A549 (cell line): ENCODE measurements around the gene CAMP. TPM values are rescaled to one million over a fixed set of nuclear protein-coding genes. Genes with fewer than 3 reads are reported as not detected.
A peak's percentile ranks its signal among the peaks of the same experiment; 100 is the strongest.

Experiments
- ATAC-seq, 2 experiments: fragments of 200-7000 bp in 1 of 2; fragments of >200 bp in 1 of 2; cut with Nextera tagmentation in 1 of 2; cut with Tn5 transposase in 1 of 2; 3 replicates each; pipeline versions ENCODE4 v1.8.0 to v1.9.1; 2018 to 2020; ENCODE audit warnings: mild to moderate bottlenecking in 1 of 2, moderate library complexity in 1 of 2
- CTCF ChIA-PET: fragments of 300-600 bp; sonication (Branson Sonifier 250); formaldehyde crosslinking; extraction: SDS; loops from one replicate; lab custom pipeline; 2021; ENCODE audit warnings: antibody characterized with exemption, inconsistent platforms; lab: Yijun Ruan, JAX
- POLR2A ChIA-PET: fragments of 350-600 bp; formaldehyde crosslinking; extraction: SDS; loops from one replicate; lab custom pipeline; 2021; ENCODE audit warnings: antibody characterized with exemption, inconsistent platforms; lab: Yijun Ruan, JAX
- DNase-seq, 2 experiments: peaks; one replicate each; pipeline versions ENCODE4 v3.0.0 to v3.0.0-alpha.2; 2011 to 2016; ENCODE audit warnings: low read depth in 1 of 2, low spot score in 1 of 2
- FAIRE-seq: peaks from 2 replicates; lab custom pipeline; 2011; peaks lifted over from hg19 to GRCh38; lab: Jason Lieb, UNC
- H3K27ac ChIP-seq, 2 experiments: fragments of >200 bp; sonication (Bioruptor Twin); formaldehyde crosslinking; 3 replicates each; pipeline ENCODE4 v1.5.1; 2016 to 2017
- H3K4me1 ChIP-seq: fragments of >200 bp; sonication (Bioruptor Twin); formaldehyde crosslinking; 3 replicates; pipeline ENCODE4 v1.6.1; 2016
- H3K4me2 ChIP-seq: fragments of >200 bp; sonication (Bioruptor Twin); formaldehyde crosslinking; 3 replicates; pipeline ENCODE4 v1.6.1; 2016
- H3K4me3 ChIP-seq: fragments of >200 bp; sonication (Bioruptor Twin); formaldehyde crosslinking; 3 replicates; pipeline ENCODE4 v1.5.1; 2016
- H3K9me3 ChIP-seq: fragments of >200 bp; sonication (Bioruptor Twin); formaldehyde crosslinking; 3 replicates; pipeline ENCODE4 v1.6.1; 2016
- CBX2 ChIP-seq: fragments of 200-600 bp; sonication (generic); IDR thresholded peaks from 2 replicates; pipeline ENCODE4 v1.6.1; 2016; ENCODE audit warnings: low read depth, mild to moderate bottlenecking, borderline replicate concordance
- CBX8 ChIP-seq: fragments of 200-600 bp; sonication (generic); IDR thresholded peaks from 2 replicates; pipeline ENCODE4 v1.6.1; 2016
- EP300 ChIP-seq, 2 experiments: fragments of >200 bp; sonication (Bioruptor Twin); formaldehyde crosslinking; IDR thresholded peaks; 2 replicates in 1 of 2; 3 replicates in 1 of 2; pipeline ENCODE4 v1.6.1; 2016 to 2017
- ESRRA ChIP-seq: fragments of 150-350 bp; IDR thresholded peaks from 2 replicates; pipeline ENCODE4 v1.6.1; 2014; ENCODE audit warnings: mild to moderate bottlenecking, low read length, borderline replicate concordance
- FOXS1 ChIP-seq: fragments of 250-450 bp; sonication (Bioruptor Pico); IDR thresholded peaks from 2 replicates; pipeline ENCODE4 v1.5.0; 2020; ENCODE audit warnings: mild to moderate bottlenecking, moderate library complexity
- GATA3 ChIP-seq: IDR thresholded peaks from 2 replicates; pipeline ENCODE4 v1.6.1; 2012; ENCODE audit warnings: borderline replicate concordance
- HDAC2 ChIP-seq: fragments of 200-600 bp; sonication (generic); IDR thresholded peaks from 2 replicates; pipeline ENCODE4 v1.6.1; 2016
- HOXA7 ChIP-seq: fragments of 250-450 bp; sonication (Bioruptor Pico); IDR thresholded peaks from 2 replicates; pipeline ENCODE4 v1.5.0; 2020; ENCODE audit warnings: mild to moderate bottlenecking, moderate library complexity
- HOXB13 ChIP-seq: fragments of 250-450 bp; sonication (Bioruptor Pico); IDR thresholded peaks from 2 replicates; pipeline ENCODE4 v1.5.0; 2020; ENCODE audit warnings: low read depth, mild to moderate bottlenecking, moderate library complexity
- KDM1A ChIP-seq: fragments of 200-600 bp; sonication (generic); IDR thresholded peaks from 2 replicates; pipeline ENCODE4 v1.6.1; 2016; ENCODE audit warnings: low read depth, mild to moderate bottlenecking
- MAFK ChIP-seq: fragments of 450-650 bp; IDR thresholded peaks from 2 replicates; pipeline ENCODE4 v1.6.1; 2014; ENCODE audit not compliant: partially characterized antibody
- MYC ChIP-seq: IDR thresholded peaks from 2 replicates; pipeline ENCODE4 v1.6.1; 2012; ENCODE audit warnings: mild to moderate bottlenecking, inconsistent platforms, low read length, improper control_type of control experiment, borderline replicate concordance
- NFE2L2 ChIP-seq: fragments of 150-350 bp; conservative IDR thresholded peaks from 2 replicates; pipeline ENCODE4 v1.6.1; 2014; ENCODE audit warnings: low read length
- NR3C1 ChIP-seq: fragments of >200 bp; sonication (Bioruptor Twin); formaldehyde crosslinking; IDR thresholded peaks from 3 replicates; pipeline ENCODE4 v1.6.1; 2017
- POLR2A ChIP-seq: IDR thresholded peaks from 2 replicates; pipeline ENCODE4 v1.6.1; 2012; ENCODE audit warnings: mild to moderate bottlenecking, low read length
- RFX5 ChIP-seq: fragments of 450-650 bp; IDR thresholded peaks from 2 replicates; pipeline ENCODE4 v1.7.1; 2014; ENCODE audit warnings: antibody characterized with exemption, mild to moderate bottlenecking, moderate library complexity
- SREBF2 ChIP-seq: fragments of 450-650 bp; IDR thresholded peaks from 2 replicates; pipeline ENCODE4 v1.6.1; 2014; ENCODE audit warnings: mild to moderate bottlenecking, moderate library complexity
- TFCP2L1 ChIP-seq: fragments of 250-450 bp; sonication (Bioruptor Pico); IDR thresholded peaks from 2 replicates; pipeline ENCODE4 v1.5.0; 2021; ENCODE audit warnings: mild to moderate bottlenecking
- TP53 ChIP-seq: fragments of 250-450 bp; sonication (Bioruptor Pico); IDR thresholded peaks from 2 replicates; pipeline ENCODE4 v1.5.0; 2021; ENCODE audit warnings: mild to moderate bottlenecking, moderate library complexity
- ZNF302 ChIP-seq: fragments of 250-450 bp; sonication (Bioruptor Pico); IDR thresholded peaks from 2 replicates; pipeline ENCODE4 v1.9.0; 2021; ENCODE audit warnings: inconsistent platforms, mild to moderate bottlenecking, moderate library complexity
- ZSCAN20 ChIP-seq: fragments of 250-450 bp; sonication (Bioruptor Pico); IDR thresholded peaks from 2 replicates; pipeline ENCODE4 v1.8.0; 2022; ENCODE audit warnings: mild to moderate bottlenecking, moderate library complexity
- WGBS: methylation state at CpG from one replicate; pipeline ENCODE4 v1.1.6; 2017; ENCODE audit errors: missing lambda C conversion rate; 5-methylcytosine and 5-hydroxymethylcytosine counted together
- polyA plus RNA-seq, 4 experiments: library from polyadenylated mRNA; depleted of rRNA in 3 of 4; stranded (reverse); fragments of >200 nt; fragmentation: RNase III in 1 of 4; extraction: RNeasy Plus Mini Kit Qiagen cat#74134 plus additional on column Dnase treatment in 1 of 4; gene quantifications; 2 replicates in 3 of 4; 3 replicates in 1 of 4; pipeline ENCODE4 v1.2.3, GENCODE V29; 2011 to 2017
- TF ChIP-seq, protein P1 (sequence below): fragments of >200 bp; sonication (Bioruptor Twin); formaldehyde crosslinking; IDR thresholded peaks from 3 replicates; pipeline ENCODE4 v1.5.1; 2016
- TF ChIP-seq, protein P2 (sequence below): fragments of >200 bp; sonication (Bioruptor Twin); formaldehyde crosslinking; IDR thresholded peaks from 2 replicates; pipeline ENCODE4 v1.6.1; 2016
- TF ChIP-seq, protein P3 (sequence below): IDR thresholded peaks from 2 replicates; pipeline ENCODE4 v1.6.1; 2012

The CAMP gene
- polyA plus RNA-seq, 2 of the 4 experiments (the other 2 are of a cell fraction) = not detected

DNA sequence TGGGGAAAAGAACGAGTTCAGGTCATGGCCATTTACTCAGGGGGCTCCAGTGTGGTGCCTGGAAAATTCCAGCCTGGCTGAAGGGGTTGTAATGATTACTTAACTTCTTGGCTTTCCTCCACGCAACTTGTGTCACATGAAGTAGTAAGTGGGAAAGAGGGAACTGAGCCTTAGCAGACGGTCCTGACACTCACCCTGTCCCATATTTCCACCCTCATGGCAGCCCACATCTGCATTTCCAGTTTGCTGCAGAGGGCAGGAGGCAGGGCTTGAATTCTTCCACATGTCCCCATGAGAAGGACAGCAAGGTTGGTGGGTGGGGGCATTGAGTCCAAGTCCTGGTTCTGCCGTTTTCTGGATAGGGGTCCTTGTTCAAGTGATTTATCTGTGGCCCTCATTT, 7.8 kb upstream of the CAMP start:
- peak overlapping the region; percentile 26; the same call in 1 of the 3 replicates for H3K4me2 ChIP-seq
- WGBS = 57% methylated on average over 4 of the region's 4 CpGs
- H3K27ac ChIP-seq = 0 out of 6 replicates have a peak overlapping the region, but pooled peaks of 1 of the 2 experiments have one; percentile 24
- ChIA-PET POLR2A (no interaction called here), CTCF (interaction anchor here (1.3 kb wide), 1 partner anchor 17 kb away, joined by 3 read pairs; no protein-coding TSS in a partner anchor)
- no peak for TF ChIP-seq SREBF2
- TF ChIP-seq HOXA7 = no peak
- no peak for TF ChIP-seq MAFK
- no peak for TF ChIP-seq HDAC2
- no peak for TF ChIP-seq GATA3
- TF ChIP-seq FOXS1 (CRISPR knock-in tag) = no peak
- TF ChIP-seq RFX5 = no peak
- TF ChIP-seq NR3C1 = no peak
- TF ChIP-seq HOXB13 = no peak
- no peak for TF ChIP-seq CBX8
- TF ChIP-seq, protein P1, sequence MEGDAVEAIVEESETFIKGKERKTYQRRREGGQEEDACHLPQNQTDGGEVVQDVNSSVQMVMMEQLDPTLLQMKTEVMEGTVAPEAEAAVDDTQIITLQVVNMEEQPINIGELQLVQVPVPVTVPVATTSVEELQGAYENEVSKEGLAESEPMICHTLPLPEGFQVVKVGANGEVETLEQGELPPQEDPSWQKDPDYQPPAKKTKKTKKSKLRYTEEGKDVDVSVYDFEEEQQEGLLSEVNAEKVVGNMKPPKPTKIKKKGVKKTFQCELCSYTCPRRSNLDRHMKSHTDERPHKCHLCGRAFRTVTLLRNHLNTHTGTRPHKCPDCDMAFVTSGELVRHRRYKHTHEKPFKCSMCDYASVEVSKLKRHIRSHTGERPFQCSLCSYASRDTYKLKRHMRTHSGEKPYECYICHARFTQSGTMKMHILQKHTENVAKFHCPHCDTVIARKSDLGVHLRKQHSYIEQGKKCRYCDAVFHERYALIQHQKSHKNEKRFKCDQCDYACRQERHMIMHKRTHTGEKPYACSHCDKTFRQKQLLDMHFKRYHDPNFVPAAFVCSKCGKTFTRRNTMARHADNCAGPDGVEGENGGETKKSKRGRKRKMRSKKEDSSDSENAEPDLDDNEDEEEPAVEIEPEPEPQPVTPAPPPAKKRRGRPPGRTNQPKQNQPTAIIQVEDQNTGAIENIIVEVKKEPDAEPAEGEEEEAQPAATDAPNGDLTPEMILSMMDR = no peak
- TF ChIP-seq NFE2L2 = no peak
- TF ChIP-seq POLR2A = no peak
- H3K4me1 ChIP-seq = peaks cover 8% of the 10 kb centered on the region; the same call in 1 of the 3 replicates
- H3K4me3 ChIP-seq = no peak overlapping the region
- ATAC-seq = no peak
- no peak for FAIRE-seq
- H3K9me3 ChIP-seq = no peaks in the 10 kb centered on the region
- no peak for DNase-seq

DNA sequence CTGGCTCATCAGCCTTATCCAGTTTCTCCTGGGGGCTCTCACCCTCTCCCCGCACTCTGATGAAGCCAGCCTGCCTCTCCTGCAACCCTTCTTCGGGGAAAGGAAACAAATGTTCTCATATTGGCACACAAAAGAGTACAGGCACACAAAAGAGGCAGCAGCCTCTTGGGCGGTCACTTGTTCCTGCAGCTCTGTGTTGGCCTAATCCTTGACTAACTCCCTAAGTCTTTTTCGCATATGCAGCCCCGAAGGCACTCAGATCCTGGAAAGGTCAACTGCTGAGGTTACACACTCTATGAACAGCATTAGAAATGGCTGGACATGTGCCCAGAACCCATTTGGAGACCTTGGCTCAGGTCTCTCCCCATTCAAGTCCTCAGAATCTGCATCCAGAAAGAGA, 7.4 kb upstream of the CAMP start:
- no peak for FAIRE-seq

More for the DNA sequence above, 7.4 kb upstream of the CAMP start:
- no peak; a peak in 1 of 6 replicates for ATAC-seq
- H3K4me2 ChIP-seq = no peak overlapping the region
- CTCF ChIA-PET = interaction anchor here (1.3 kb wide), 1 partner anchor 16 kb away, joined by 3 read pairs; no protein-coding TSS in a partner anchor
- H3K9me3 ChIP-seq = no peaks in the 10 kb centered on the region
- 68% methylated on average over 5 of the region's 5 CpGs for WGBS
- POLR2A ChIA-PET = no interaction called here
- peaks cover 8% of the 10 kb centered on the region; the same call in 1 of the 3 replicates for H3K4me1 ChIP-seq
- no peak for DNase-seq
- H3K4me3 ChIP-seq = no peak overlapping the region
- no peak overlapping the region for H3K27ac ChIP-seq
- TF ChIP-seq ZSCAN20 (CRISPR knock-in tag) = no peak
- TF ChIP-seq, protein P2, sequence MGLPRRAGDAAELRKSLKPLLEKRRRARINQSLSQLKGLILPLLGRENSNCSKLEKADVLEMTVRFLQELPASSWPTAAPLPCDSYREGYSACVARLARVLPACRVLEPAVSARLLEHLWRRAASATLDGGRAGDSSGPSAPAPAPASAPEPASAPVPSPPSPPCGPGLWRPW = no peak
- no peak for TF ChIP-seq ZNF302 (CRISPR knock-in tag)
- TF ChIP-seq KDM1A = no peak
- no peak for TF ChIP-seq ESRRA
- no peak for TF ChIP-seq MYC
- no peak for TF ChIP-seq HDAC2
- TF ChIP-seq TP53 (CRISPR knock-in tag) = no peak
- no peak for TF ChIP-seq FOXS1 (CRISPR knock-in tag)
- no peak for TF ChIP-seq CBX2
- TF ChIP-seq, protein P3, sequence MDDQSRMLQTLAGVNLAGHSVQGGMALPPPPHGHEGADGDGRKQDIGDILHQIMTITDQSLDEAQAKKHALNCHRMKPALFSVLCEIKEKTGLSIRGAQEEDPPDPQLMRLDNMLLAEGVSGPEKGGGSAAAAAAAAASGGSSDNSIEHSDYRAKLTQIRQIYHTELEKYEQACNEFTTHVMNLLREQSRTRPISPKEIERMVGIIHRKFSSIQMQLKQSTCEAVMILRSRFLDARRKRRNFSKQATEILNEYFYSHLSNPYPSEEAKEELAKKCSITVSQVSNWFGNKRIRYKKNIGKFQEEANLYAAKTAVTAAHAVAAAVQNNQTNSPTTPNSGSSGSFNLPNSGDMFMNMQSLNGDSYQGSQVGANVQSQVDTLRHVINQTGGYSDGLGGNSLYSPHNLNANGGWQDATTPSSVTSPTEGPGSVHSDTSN = no peak
- TF ChIP-seq, protein P1 = no peak
- no peak for TF ChIP-seq TFCP2L1 (CRISPR knock-in tag)
- no peak for TF ChIP-seq EP300 (IDR thresholded peaks at IDR 0.05)
- TF ChIP-seq, all 56 proteins: peak for 0
